CD4-positive, alpha-beta T cell treated with Interferon alpha-2 for 1 hour (primary cell): Measurements from ENCODE around the gene GPX4.

Experiments
- DNase-seq, 2 donors: peaks; one replicate each; pipeline ENCODE4 v3.0.0-alpha.2; 2020 to 2022

GPX4 gene

DNA sequence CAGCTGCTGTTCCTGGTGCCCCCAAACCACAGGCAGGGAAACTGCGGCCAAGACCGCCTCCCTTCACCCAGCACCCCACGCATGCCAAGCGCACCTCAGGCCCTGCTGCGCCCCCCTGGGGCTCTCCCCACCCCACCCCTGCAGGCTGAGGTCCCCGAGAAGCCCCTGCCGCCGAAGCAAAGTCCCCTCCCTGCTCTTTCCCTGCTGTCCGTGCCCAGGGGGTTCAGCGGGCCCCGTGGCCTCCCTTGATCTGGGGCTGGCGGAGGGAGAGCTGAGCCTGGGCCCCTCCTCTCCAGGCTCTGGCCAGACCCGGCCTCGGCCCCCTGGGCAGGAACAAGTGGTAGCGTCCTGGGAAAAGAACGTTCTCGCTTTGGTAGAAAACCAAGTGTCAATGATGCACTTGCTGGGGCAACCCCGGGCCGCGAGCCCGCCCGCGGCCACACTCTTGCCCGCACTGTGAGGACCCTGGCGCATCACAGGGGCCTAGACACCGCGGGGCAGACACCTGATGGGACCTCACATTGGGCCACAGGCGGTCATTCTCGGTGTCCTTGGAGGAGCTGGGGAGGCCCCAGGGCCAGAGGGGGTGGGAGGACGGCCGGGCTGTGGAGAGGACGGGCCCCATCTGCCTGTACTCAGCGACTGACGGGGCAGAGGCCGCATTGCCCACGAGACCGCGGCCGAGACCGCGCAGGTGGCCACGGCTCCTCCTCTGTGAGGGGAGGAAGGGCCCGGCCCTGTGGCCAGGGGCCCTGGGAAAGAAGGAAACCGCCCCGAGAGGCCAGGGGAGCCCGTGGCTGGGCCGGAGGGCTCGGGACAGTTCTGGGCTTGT lies 29.0 kb downstream of the GPX4 start:
- DNase-seq, result peak; percentile 60 to 67

DNA sequence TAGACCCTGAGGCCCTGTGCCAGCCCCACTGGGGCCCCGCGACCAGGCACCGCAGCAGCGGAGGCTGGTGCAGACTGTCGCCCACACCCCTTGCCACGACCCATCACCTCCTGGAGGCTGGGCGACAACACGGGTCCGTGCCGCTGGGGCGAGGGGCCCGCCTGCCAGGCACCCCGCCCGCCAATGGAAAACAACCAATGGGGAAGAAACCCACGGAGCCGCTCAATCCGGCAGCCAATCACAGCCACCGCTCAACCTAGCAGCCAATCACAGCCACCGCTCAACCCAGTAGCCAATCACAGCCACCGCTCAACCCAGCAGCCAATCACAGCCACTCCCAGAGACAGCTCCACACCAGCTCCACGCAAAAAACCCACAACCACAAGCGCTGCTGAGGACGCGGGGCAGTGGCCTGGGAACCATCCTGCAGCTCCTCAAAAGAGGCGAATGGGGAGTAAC lies 29.7 kb downstream of the GPX4 start:
- DNase-seq, result peak; percentile 89 to 93

DNA sequence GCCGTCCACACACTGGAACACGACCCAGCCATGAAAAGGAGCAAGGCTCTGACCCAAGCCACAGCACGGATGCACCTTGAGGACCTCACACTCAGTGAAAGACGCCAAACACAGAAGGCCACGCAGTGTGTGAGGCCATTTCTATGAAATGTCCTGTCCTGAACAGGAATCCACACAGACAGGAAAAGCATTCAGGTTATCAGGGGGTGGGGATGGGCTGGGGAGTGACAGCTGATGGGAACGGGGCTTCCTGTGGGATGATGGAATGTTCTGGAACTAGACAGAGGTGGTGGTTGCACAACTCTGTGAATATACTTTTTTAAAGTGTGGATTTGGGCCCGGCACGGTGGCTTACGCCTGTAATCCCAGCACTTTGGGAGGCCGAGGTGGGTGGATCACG lies 30.6 kb downstream of the GPX4 start:
- DNase-seq, result no peak

DNA sequence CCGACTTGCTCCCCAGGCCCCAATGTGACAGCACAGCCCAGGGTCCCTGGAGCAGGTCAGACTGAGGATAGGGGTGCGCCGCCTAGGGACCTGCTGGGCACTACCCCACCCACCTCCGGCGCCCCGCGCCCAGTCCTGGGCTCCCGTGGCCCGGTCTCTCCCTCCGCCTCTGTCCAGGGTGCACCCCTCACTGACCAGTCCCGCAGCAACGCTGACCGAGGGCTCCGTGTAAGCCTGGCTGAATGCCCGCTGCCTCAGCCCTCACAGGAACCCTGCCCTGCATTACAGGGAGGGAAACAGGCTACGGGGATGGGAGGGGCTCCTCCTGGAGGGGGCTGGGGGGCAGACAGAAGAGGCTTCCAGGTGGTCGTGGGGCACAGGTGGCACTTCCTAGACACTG lies 31.7 kb downstream of the GPX4 start:
- DNase-seq, result no peak

DNA sequence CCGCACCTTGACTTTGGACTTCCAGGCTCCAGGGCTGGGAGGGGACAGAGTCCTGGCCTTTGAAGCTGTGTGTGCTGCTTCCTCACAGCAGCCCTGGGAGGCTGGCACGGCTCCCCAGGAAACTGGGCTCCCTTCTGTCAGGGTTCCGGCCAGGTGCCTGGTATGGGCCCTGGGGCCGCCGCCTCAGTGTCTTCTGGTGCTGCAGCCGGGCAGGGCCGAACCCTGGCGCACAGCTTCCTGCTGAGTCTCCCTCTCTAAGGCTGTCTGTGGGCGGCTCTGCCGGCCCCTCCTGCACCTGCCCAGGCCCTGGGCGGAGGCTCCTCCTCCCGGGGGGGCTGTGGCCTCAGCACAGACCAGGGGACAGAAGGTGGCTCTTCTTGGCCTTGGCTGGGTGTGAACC lies 32.4 kb downstream of the GPX4 start:
- DNase-seq, result no peak

DNA sequence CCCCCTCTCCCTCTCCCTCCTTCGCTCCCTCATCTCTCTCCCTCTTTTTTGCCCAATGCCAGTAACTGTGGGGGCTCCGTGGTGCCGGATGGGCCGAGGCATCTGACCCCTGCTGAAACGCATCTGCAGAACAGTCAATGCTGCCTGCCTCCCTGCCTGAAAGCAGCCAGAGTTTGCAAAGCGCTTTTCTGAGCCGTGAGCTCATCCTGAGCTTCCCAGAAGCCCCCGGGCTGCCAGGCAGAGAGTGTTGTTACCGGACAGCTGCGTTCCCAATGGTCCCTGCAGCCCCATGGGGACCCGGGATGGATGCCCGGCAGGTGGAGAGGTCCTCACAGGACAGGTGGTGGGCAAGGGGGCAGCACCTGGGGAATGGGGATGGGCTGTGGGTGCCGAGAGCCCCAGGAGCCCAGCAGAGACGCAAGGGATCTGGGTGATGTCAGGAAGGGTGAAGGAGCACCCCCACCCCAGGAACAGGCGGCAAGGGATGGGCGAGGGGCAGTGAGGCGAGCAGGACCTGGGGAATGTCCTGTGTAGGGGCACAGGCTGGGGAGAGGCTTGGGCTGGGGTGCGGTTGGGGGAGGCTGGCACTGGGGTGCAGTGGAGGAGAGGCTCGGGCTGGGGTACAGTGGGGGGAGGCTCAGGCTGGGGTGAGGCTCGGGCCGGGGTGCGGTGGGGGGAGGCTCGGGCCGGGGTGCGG lies 33.0 kb downstream of the GPX4 start:
- DNase-seq, result no peak

DNA sequence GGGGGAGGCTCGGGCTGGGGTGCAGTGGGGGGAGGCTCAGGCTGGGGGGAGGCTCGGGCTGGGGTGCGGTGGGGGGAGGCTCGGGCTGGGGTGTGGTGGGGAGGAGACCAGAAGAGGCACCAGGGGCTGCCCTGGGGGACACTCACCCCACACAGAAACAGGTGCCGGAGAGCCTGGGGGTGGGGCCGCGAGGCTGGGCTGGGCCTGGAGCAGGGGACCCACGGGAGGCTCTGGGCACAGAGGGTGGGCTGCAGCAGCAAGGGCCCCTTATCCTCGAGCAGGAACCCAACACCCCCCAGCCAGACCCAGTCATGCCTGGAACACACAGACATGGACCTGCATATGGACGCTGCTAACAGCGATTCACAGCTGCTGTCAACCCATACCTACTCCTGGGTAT lies 34.3 kb downstream of the GPX4 start:
- DNase-seq, result no peak

DNA sequence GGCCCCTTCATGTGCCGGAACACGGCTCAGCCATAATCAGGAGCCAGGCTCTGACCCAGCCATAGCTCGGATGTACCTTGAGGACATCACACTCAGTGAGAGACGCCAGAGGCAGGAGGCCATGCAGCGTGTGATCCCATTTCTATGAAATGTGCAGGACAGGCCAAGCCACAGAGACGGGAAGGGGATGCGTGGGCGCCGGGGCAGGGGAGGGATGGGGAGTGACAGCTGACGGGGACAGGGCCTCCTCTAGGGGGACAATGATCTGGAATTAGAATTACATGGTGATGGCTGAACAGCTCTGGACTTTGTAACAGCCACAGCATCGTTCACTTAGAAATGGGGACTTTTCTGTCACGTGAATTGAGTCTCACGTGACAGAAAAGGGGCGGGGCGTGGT lies 35.3 kb downstream of the GPX4 start:
- DNase-seq, result no peak

DNA sequence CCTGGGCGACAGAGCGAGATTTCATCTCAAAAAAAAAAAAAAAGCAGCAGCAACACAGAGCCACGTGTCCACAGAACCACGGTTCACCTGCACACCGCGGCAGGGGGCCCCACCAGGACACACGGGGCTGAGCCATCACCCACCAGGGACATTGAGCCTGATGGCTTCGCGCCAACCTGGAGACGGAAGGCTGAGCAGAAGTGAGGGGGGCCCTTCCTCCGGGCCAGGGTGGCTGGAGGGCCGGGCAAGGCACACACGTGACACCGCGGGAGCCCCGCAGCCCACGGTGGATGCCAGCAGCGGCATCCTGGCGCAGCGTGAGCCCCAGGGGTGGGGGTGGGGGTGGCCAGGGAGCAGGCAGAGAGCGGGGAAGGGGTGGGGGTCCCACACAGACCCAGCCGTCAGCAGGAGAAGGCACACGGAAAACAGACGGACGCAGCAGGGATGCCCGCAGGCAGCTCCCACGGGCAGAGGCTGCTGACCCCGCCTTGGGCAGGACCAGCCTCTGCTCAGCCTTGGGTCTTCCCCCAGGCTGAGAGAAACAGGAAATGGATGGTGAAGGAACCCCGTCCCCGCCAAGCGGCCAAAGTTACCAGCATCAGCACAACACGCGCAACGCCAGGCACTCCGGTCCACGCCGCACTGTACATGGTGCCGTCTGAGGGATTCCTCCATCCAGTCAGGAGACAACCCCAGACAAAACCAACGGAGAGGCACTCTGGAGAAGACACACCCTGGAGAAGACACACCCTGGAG lies 36.7 kb downstream of the GPX4 start:
- DNase-seq, result no peak

DNA sequence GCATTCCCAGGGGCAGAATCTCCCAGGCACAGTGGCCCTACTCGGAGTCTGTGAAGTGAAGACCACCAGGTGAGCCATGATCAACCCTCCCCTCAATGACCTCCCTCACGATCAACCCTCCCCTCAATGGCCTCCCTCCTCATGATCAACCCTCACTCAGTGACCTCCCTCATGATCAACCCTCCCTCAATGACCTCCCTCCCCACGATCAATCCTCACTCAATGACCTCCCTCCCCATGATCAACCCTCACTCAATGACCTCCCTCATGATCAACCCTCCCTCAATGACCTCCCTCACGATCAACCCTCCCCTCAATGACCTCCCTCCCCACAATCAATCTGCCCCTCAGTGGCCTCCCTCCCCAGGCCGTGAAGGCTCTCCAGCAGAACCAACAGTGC lies 38.1 kb downstream of the GPX4 start:
- DNase-seq, result no peak

DNA sequence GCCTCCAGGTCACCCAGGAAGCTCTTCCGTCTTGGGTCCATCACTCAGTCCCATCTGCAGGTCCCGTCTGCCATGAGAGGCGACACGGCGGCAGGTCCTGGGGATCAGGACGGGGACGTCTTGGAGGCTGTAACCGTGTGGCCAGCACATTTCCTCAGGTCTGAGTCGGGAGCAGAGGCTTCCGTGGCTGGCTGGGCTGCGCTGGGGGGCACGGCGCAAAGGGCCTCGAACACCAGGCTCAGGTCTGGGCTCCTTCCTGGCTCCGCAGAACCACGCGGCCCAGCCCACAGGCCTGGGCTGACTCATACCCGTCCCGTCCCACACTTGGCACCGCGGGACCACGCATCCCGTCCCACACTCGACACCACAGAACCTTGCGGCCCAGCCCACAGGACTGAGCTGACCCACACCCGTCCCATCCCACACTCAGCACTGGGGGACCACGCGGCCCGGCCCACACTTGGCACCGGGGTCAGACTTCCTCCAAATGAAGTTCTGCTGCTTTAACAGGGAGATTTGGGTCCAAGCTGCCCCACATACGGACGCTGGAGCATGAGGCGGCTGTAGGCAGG lies 40.1 kb downstream of the GPX4 start:
- no peak for DNase-seq

DNA sequence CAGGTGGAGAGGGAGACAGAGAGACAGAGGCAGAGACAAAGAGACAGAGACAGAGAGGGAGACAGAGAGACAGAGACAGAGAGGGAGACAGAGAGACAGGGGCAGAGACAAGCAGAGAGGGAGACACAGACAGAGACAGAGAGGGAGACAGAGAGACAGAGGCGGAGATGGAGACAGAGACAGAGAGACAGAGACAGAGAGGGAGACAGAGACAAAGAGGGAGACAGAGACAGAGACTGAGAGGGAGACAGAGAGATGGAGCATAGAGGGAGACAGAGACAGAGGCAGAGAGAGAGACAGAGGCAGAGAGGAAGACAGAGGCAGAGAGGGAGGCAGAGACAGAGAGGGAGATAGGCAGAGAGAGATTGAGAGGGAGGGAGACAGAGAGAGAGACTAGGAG lies 40.9 kb downstream of the GPX4 start:
- DNase-seq, result no peak

DNA sequence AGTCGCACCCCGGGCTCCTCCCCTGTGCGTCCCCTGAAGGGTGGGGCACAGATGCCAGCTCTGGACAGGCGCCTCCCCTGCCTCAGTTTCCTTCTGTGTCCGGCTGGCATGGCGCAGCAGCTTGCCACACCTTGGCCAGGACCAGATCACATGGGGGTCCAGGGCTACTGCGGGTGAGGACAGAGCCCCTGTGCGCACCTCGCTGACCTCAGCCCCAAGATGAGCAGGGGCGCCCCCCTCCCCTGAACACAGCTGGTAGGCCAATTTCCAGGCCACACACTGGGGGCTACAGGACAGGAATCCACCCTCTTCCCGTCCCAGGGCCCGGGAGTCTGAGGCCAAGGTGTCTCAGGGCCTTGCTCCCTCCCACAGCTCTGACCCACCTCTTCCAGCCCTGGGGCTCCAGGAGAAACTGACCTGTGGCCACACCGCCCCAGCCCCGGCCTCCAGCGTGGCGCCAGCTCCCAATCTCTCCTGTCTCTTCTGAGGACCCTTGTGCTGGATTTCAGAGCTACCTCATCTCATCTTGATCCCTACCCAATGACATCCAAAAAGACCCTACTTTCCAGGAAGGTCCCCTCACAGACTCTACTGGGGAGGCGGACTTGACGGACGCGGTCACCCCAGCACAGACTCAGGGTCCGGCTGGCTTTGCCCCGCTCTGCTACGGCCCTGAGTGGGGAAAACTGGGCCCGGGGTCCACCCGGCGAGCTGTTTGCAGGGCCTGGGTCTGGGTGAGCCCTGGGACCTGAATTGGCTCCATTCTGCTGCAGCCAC lies 42.0 kb downstream of the GPX4 start:
- no peak for DNase-seq

DNA sequence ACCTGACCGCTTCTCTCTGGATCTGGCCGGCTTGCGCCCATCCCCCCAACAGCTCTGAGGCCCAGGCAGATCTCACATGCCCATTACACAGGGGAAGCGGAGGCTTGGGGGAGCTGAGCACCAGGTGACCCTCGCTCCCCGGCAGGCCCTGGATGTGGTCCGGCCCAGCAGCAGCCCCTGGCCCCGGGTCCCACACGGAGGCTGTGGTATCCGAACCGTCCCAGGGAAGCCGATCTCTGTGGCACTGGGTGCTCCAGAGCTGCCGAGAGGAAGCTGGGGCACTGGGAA lies 42.6 kb downstream of the GPX4 start:
- no peak for DNase-seq

DNA sequence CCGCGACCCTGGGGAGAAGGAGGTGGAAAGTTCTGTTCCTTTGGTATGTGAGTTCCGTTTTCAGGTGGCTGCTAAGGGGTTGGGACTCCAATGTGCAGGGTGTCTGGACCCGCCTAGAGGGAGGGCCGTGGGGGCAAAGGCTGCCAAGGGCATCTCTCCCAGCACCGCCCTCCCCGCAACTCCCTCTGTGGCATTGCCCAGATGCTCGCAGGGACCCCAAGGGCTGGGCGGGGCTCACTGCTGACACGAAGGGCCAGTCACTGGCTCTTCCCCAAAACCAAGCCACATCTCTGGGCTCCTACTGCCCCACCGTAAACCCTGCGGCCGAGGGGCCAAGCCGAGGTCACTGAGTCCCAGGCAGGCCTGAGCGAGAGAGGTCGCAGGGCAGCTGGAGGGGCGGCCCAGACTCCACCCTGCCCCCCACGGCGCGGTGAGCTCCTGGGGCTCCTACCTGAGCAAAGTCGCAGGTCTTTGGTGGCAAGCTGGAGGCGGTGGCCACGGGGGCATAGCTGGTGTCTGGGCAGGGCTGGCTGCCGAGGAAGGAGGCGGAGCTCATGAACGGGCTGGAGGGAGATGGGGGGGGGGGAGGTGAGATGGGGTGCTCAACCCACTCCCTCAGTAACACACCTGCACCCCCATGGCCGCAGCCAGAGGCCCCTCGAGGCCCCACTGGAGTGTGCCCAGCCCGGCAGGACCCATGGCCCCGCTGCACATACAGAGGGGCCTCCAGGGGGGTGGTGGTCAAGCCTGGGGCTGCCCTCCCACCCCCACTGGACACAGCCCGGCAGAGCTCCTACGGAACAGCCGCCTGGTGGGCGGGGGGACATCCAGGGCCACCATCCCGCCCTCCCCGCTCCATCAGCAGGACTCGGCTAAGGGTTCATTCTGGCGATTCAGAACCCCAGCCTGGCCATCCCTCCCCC lies 43.3 kb downstream of the GPX4 start:
- DNase-seq, result no peak

DNA sequence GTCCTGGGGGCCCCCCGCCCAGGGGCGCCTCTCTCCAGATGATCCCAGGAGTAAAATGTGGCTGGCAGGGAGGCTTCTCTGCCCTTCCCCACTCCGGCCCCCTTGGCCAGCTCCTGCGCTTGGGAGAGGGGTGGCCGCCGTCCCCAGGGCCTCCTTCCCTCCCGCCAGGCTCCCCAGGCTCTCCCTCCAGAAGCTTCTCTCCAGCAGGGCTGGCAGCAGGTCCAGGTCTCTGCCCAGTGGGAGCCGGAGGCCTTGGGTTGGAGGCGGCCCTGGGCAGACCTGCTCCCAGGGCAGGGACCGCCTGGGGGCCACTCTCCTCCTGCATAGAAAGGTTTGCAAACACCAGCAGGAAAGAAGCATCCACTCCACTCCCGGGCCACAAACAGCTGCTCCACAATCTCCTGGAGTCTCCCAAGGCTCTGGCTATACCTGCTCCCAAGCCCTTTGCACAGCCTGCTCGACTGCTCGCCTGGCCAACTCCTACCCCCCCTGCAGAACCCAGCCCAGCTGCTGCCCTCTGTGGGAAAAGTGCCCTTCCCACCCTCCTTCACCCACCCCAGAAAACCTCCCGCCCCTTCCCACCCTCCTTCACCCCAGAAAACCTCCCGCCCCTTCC lies 44.2 kb downstream of the GPX4 start:
- no peak for DNase-seq

DNA sequence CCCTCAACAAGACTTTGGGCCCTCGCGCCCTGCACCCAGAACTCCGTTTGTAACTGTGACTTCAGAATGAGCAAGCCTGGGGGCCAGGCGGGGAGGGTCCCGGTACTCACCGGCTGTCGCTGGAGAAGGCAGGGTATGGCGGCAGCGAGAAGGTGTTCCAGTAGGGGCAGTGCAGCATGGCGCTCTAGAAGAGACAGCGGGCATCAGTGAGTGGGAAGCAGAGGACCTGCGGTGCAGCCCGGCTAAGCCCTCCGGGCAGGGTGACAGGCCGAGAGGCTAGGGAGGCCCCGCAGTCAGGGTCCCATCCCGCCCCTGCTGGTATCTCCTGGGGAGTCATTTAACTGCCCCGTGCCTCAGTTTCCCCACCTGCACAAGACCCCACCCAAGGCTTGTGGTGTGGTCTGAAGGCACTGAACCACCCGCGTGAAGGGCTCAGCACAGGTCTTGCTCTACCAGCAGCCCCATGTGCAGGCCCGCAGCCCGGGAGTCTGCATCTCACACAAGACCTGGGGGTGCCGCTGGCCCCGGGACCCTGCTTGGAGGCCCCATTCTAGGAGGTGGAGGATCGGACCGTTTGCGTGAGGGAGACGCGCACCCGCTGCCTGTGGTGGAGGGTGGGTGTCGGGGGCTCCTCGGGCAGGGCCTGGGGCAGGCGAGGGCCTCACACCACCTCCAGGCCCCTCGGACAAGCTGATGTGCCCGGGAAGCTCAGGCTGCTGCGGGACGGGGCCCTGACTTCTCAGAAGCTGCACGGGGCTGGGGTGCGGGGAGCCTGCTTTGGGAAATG lies 45.7 kb downstream of the GPX4 start:
- no peak for DNase-seq

DNA sequence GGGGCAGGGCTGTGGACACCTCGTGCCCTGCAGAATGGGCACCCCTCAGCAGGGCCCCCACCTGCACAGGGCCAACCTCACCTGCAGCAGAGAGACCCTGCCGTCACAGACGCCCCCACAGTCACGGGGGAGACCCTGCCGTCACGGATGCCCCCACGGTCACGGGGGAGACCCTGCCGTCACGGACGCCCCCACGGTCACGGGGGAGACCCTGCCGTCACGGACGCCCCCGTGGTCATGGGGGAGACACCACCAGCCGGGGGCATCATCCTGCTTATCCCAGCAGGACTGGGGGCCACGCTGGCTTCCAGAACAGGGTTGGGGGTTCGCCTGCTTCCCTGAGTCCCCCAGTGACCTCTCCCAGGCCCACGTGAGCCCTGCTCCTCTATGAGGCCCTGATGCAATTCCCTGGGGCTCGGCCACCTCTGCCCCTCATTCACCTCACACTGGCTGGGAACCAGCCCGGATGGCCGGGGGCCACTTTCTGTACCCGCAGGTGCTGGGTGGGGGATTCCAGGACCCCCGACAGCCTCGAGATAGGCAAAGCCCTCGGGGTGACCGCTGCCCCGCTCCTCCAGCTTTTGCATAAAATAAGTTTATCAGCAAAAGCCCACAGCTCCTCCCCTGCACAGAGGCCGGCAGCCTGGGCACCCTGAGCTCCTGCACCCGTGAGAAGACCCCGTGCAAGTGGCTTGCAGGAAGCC lies 46.7 kb downstream of the GPX4 start:
- DNase-seq, result no peak

DNA sequence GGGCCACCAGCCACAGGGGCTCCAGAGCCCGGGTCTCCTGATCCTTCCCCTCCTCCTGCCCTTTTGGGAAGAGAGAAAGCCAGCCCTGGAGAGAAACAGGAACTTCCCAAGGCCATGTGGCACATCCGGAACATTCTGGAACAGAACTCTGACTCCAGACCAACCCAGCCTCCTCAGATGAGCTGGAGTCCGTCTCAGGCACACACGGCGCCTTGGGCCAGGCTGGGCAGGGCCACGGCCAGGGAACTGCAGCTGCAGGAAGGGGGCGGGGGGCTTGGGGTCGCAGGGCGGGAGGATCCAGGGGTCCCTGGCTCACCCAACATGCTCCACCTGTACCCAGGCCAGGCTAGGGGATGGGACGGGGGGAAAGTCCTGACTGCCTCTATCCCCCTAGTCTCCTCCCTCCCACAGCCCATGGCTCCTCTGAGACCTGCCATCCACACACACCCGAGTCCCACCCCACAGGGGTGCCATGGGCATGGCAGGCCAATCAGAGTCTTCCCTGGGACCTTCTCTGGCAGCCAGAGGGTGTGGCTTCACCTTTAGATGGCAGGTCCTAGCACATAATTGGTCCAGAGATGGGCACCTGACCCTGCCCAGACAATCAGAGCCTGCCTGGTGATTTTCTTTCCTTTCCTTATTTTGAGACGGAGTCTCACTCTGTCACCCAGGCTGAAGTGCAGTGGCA lies 47.4 kb downstream of the GPX4 start:
- DNase-seq, result no peak
